NCI-H526 (cell line): ENCODE results near the gene DHRS4.
"Not testable (repeated sequence)": the region's sequence is repeated elsewhere in the genome, so short reads cannot be mapped to it uniquely, and the experiment has no call there.

Source experiments
- DNase-seq, 2 experiments: peaks; one replicate each; lab custom pipeline; 2025; lab: John Stamatoyannopoulos, UW

DHRS4 gene

GRCh38 chr14:23941230-23941629, 12.3 kb upstream of the DHRS4 start:
- no peak for DNase-seq

DNA sequence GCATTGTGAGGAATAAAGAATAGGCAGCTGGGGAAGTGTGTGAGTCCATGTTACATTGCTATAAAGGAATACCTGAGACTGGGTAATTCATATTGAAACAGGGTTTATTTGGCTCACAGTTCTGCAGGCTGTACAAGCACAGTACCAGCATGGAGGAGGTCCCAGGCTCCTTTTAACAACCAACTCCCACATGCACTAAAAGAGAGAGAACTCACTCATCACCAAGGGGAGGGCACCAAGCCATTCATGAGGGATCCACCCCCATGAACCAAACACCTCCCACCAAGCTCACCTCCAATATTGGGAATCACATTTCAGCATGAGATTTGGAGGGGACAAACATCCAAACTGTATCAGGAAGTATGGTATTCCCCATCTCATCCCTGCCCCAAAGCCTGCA, 11.9 kb upstream of the DHRS4 start:
- DNase-seq: no peak

DNA sequence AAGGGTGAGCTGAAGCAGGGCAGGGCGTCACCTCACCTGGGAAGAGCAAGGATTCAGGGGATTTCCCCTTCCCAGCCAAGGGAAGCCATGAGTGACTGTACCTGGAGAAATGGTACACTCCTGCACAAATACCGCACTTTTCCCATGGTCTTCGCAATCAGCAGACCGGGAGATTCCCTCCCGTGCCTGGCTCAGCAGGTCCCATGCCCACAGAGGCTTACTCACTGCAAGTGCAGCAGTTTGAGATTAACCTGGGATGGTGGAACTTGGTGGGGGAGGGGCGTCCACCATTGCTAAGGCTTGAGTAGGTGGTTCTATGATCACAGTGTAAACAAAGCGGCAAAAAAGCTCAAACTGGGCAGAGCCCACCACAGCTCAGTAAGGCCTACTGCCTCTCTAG, 11.0 kb upstream of the DHRS4 start:
- DNase-seq: no peak

DNA sequence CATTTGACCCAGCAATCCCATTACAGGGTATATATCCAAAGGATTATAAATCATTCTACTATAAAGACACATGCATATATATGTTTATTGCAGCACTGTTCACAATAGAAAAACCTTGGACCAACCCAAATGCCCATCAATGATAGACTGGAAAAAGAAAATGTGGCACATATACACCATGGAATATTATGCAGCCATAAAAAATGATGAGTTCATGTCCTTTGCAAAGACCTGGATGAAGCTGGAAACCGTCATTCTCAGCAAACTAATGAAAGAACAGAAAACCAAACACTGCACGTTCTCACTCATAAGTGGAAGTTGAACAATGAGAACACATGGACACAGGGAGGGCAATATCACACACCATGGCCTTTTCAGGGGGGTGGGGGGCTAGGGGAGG, 4.5 kb upstream of the DHRS4 start:
- not testable (repeated sequence) for DNase-seq

DNA sequence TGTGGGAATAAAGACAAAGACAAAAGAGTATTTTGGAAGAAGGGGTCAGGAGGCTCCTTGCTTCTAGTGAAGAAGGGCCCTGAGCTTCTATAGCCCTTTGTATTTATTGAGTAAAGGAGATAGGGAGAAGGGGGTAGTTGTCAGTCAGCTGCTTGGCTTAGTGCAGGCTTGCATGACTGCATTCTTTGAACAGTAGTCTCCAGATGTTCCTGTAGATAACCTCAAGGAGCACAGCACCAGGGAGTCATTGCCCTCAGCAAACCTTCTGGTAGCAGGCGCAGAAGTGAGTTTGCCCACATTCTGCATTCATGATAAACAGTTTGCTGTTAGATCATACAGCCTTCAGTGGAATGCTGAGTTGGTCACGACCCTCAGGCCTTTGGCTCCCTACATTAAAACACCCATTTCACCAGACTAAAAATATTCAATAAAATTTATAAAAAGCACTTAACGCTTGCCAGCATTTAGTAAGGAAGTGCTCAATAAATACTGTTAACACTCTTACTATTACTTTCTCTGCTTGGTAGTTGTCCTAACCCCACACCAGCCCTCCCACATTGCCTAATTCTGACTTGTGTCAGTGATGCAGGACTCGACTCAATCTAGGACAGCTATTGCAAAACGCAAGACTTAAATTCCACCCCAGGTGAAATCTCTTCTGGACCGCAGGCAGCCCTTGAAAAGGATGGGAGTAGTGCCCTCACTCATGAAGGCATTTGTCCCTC, 3.0 kb upstream of the DHRS4 start:
- no peak for DNase-seq

DNA sequence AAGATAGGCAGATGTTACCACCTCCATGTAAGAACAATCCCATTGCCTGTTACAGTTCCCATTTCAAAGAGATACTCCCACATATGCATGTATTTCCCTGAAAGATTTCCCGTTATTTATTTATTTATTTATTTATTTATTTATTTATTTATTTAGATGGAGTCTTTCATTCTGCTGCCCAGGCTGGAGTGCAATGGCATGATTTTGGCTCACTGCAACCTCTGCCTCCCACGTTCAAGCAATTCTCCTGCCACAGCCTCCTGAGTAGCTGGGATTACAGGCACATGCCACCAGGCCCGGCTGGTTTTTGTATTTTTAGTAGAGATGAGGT, 2.5 kb upstream of the DHRS4 start:
- DNase-seq: not testable (repeated sequence)

DNA sequence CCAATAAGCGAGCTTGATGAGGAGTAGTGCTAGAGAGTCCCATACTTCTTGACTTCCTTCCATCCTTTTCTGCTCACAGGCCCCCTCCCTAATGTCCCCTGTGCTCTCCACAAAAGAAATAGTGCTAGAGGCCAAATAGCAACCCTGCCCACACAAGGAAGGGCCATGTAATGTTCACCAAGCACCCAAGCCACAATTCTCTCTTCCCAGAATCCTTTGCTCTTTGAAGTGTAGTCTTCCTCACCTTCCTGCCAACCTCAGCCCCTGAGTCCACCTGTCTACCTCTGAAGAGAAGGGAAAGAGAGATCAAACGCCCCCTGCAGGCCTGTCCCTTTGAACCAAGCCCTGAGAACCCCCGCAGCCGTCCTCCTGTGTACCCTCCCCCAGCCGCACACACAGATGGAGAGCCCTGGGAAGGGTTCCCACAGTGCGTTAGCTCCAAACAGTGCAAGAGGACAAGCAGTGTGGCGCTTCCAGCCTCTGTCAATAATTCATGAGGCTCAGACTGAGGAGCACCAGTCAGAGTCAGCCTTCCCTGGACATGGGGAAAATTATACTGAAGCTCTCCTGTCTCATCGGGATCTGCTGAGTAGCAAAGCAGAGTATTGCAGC, 1.9 kb upstream of the DHRS4 start:
- peak in 1 of 2 experiments; percentile 14 for DNase-seq

GRCh38 chr14:23953116-23953463, 480 bp upstream of the DHRS4 start:
- DNase-seq: not testable (repeated sequence)

- not testable (repeated sequence) for DNase-seq
Measured at GRCh38 chr14:23954279-23954614, 677 bp downstream of the DHRS4 start.

GRCh38 chr14:23954965-23955364, 1.4 kb downstream of the DHRS4 start:
- peak in 1 of 2 experiments; percentile 15 for DNase-seq

- not testable (repeated sequence) for DNase-seq
Measured at GRCh38 chr14:23955811-23956210, 2.2 kb downstream of the DHRS4 start.

DNA sequence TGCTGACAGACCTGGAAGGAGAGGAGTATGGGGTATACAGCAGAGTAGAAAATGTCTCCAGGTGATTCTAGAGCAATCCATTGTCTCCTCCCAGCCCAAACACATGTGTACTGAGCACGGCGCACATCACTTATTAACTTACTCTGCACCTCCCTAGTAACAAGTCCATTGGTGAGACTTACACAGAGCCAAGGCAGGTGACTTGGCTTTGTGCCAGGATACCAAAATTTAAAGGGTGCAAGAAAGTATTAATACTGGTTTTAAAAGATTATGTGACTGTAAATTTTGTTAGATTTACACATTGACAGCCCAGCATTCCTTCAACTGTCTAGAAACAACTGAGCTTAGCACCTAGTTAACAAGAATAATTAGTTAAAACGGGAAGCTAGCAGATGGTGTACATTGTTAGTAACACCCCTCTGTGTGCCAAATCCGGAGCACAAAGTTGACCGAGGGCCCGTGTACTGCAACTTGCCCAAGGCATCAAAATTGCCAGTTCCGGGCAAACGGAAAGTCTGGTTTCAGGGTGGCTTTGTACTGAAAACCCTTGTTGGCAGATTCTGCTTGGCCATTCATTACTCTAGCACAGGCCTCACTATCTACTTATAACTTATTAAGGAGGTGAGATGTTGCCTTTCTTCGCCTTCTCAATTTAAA, 4.5 kb downstream of the DHRS4 start:
- DNase-seq: not testable (repeated sequence)

GRCh38 chr14:23960899-23961298, 7.3 kb downstream of the DHRS4 start:
- DNase-seq: not testable (repeated sequence)

DNA sequence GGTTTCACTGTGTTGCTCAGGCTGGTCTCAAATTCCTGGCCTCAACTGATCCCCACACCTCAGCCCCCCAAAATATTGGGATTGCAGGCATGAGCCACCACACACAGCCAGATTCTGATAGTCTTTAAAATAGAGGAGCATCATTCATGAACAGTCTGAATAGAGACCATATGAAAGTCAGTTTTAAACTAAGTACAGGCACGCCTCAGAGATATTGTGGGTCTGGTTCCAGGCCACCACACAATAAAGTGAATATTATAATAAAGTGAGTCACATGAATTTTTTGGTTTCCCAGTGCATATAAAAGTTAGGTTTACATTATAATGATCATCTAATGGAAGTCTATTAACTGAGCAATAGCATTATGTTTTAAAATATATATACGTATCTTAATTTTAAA, 8.1 kb downstream of the DHRS4 start:
- not testable (repeated sequence) for DNase-seq

DNA sequence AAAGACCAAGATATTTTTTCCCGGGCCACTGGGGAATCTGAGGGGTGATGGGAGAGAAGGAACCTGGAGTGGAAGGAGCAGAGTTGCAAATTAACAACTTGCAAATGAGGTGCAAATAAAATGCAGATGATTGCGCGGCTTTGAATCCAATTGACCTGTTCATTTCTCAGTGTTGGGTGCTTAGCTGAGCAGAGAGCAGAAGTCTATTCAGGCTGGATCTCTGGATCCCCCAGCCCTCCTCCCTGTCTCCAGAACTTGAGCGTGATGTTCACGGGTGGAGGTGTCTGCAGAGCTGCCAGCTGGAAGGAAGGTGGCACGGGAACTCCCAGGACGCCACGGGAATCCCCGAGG, 15.5 kb downstream of the DHRS4 start:
- DNase-seq: peak; percentile 51 to 62

- DNase-seq: peak; percentile 45 to 90
Measured at GRCh38 chr14:23969481-23970282, 16.1 kb downstream of the DHRS4 start.

DNA sequence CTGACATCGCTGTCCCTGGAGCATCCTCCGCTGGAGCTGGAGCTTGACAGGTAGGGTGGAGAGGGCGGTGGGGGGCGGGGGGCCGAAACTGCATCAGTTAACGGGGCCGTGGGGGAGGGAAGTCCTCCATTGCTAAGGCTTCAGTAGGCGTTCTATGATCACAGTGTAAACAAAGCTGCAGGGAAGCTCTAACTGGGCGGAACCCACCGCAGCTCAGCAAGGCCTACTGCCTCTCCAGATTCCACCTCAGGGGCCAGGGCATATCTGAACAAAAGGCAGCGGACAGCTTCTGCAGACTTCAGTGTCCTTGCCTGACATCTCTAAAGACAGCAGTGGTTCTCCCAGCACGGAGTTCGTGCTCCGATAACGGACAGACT, 16.7 kb downstream of the DHRS4 start:
- not testable (repeated sequence) for DNase-seq

DNA sequence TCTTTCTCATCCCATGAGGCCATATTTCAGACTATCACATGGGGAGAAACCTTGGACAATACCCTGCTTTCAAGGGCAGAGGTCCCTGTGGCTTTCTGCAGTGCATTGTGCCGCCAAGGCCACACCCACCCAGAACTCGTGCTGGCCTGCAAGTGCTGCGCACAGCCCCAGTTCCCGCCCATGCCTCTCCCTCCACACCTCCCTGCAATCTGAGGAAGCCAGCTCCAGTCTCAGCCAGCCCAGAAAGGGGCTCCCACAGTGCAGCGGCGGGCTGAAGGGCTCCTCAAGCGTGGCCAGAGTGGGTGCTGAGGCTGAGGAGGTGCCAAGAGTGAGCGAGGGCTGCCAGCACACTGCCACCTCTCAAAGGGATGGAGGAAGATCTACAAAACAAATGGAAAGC, 19.6 kb downstream of the DHRS4 start:
- DNase-seq: not testable (repeated sequence)

- DNase-seq: not testable (repeated sequence)
Measured at GRCh38 chr14:23974041-23974440, 20.5 kb downstream of the DHRS4 start.

DNA sequence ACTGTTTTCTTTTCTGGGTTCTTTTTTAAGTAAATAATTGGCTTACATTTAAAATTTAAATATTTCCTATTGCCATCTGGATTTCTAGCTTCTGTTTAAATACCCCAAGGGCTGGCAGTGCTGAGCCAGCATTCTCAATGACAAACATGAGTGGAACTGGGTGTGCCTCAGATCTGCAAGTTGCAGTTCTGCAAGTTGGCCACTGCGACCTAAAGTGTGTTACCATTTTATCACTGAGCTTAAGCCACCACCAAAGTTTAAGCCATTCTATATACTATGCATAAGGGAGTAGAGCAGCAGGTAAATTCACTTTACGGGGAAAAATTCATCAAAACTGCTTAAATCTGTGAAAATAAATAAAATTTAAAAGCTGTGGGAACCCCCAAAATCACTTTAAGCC, 23.6 kb downstream of the DHRS4 start:
- not testable (repeated sequence) for DNase-seq

DNA sequence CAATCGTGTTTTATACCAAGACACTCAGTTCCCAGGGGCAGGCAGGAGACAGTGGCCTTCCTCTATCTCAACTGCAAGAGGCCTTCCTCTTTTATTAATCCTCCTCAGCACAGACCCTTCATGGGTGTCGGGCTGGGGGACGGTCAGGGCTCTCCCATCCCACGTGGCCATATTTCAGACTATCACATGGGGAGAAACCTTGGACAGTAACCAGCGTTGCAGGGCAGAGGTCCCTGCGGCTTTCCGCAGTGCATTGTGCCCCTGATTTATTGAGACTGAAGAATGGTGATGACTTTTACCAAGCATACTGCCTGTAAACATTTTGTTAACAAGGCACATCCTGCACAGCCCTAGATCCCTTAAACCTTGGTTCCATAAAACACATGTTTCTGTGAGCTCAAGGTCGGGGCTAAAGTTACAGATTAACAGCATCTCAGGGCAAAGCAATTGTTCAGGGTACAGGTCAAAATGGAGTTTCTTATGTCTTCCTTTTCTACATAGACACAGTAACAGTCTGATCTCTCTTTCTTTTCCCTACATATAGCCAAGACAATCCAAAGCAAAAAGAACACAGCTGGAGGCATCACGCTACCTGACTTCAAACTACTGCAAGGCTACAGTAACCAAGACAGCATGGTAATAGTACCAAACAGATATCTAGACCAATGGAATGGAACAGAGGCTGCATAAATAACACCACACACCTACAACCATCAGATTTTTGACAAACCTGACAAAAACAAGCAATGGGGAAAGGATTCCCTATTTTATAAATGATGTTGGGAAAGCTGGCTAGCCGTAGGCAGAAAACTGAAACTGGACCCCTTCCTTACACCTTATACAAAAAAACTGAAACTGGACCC, 28.6 kb downstream of the DHRS4 start:
- DNase-seq: not testable (repeated sequence)
